HG02852 (cell line): ENCODE results near the gene IL31.

Source experiments
- ATAC-seq: cut with Tn5 transposase; IDR thresholded peaks from one replicate; pipeline ENCODE4 v1.9.1; 2021; ENCODE audit warnings: mild to moderate bottlenecking, moderate library complexity; ENCODE audit not compliant: unreplicated experiment

The IL31 gene

GRCh38 chr12:122133192-122133950 lies 40.6 kb downstream of the IL31 start:
- no peak for ATAC-seq

- no peak for ATAC-seq
Measured at GRCh38 chr12:122130150-122130549, 43.9 kb downstream of the IL31 start.

- ATAC-seq, result no peak
Measured at GRCh38 chr12:122129131-122129530, 44.9 kb downstream of the IL31 start.

GRCh38 chr12:122128481-122128880 lies 45.5 kb downstream of the IL31 start:
- no peak for ATAC-seq

GRCh38 chr12:122127839-122128238 lies 46.2 kb downstream of the IL31 start:
- ATAC-seq, result no peak

GRCh38 chr12:122126713-122127597 lies 47.1 kb downstream of the IL31 start:
- no peak for ATAC-seq

- ATAC-seq, result no peak
Measured at GRCh38 chr12:122126342-122126635, 47.7 kb downstream of the IL31 start.

- ATAC-seq, result no peak
Measured at GRCh38 chr12:122125452-122126341, 48.3 kb downstream of the IL31 start.

- ATAC-seq, result no peak
Measured at GRCh38 chr12:122124370-122124769, 49.7 kb downstream of the IL31 start.

- ATAC-seq, result no peak
Measured at GRCh38 chr12:122123761-122124145, 50.3 kb downstream of the IL31 start.

- ATAC-seq, result no peak
Measured at GRCh38 chr12:122123051-122123760, 50.8 kb downstream of the IL31 start.
